GM21360 (cell line): ENCODE measurements around the gene INSL3.

Source experiments
- ATAC-seq: cut with Tn5 transposase; IDR thresholded peaks from one replicate; pipeline ENCODE4 v1.9.1; 2021; ENCODE audit warnings: mild to moderate bottlenecking, moderate library complexity; ENCODE audit not compliant: unreplicated experiment

The INSL3 gene

DNA sequence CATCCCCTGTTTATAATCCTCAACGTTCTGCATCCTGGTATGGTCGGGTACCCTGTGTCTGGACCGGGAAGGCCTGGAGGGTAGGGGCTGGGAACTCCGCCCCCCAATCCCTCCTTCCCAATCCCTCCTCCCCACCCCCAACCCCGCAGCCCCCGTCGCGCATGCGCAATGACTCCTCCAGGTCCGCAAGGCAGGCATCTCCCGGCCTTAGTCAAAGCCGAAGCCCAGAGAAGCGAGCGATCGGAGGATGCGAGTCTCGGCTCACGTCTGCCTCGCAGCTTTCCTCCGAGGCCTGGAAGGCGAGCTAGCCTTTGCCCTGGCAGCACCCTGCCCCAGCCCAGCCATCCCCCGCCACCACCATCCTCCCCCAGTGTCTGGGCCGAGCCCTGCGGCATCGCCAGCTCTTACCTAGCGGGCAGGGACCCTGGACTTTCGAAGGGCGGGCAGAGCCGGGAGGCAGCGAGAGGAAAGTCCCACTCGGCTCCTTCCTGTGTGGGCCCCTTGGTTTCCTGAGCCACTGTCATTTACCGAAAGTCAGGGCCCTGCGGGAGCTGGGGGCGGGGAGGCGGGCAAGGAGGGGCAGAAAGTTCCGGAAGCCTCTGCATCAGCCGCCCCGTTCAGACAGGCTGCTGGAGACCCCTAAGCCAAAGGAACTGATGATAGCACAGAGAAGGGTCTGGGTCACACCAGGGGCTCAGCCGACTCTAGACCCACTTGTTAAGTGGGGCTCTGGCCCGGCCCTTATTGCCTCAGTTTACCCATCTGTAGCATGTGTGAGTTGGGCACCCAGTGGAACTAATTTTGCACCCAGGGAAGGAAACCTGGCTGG lies 26.4 kb upstream of the INSL3 start, which contains the start of gene JAK3:
Gene JAK3, minus strand, starts transcription at position 445 of the 829 bp plus-strand sequence. CDS start 3,565 bp downstream, outside the sequence.
- no peak for ATAC-seq

DNA sequence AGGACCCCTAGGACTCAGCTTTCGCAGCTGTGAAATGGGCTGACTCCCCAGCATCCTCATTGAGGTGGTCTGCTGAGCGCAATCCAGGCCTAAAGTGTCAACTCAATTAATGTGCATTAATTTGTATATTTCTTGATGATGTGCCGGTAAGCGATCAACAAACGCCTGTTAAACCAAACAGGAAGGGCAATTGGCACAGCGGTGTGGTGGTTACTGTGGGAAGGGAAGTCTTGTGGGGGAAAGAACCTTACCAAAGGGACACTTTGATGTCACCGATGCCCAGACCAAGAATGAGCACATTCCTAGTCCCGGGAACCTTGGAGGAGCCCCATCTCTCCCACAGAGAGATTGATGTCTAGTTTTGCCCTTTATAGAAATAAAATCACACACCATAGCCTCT lies 24.8 kb upstream of the INSL3 start:
- ATAC-seq = no peak

DNA sequence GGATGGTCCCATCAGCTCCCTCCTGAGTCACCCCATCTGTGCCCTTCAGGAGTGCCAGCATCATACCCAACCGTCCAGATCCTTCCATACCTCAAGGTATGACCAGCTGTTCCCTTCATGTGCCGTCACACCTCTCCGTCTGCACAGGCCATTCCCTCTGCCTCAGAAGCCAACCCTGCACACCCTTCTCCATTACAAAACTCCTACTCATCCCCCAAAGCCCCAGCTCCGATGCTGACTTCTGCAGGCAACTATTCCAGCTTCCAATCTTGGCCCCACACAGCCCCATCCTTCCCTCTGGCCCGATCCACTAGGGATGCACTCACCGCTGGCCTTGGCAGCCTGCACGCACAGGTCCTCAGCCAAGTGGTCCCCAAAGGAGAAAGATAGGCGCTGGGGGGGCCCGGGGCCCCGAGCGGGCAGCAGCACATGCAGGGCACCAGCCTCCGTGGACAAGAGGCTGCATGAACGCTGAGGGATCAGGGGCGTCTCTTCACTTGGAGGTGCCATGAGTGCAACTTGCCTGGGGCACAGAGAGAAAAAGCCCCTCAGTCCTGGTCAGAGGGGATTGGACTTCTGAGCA lies 22.7 kb upstream of the INSL3 start:
- ATAC-seq = no peak

DNA sequence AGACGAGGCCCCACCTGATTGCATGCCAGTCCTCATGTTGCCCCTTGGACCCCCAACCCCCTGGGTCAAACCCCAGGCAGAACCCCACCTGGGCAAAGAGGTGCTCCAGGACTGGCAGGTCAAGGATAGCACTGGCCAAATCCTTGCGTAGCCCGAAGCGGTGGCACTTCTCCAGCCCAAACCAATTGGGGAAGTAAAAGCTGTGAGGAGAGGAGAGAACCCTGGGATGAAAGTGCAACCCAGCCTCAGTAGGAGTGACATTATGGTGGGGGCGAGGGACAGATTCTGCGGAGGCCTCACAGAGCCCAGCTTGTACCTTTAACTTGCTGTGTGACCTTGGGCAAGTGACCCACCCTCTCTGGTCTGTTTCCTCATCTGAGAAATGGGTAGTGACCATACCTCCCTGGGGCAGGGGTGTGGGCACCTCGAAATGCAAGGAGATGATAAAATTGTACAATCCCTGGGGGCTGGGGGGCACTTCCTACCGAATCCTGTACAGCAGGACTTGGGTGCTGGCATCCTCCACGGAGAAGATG lies 22.0 kb upstream of the INSL3 start:
- ATAC-seq = no peak

- ATAC-seq = no peak
Observed at GRCh38 chr19:17842663-17843291, 21.5 kb upstream of the INSL3 start.

DNA sequence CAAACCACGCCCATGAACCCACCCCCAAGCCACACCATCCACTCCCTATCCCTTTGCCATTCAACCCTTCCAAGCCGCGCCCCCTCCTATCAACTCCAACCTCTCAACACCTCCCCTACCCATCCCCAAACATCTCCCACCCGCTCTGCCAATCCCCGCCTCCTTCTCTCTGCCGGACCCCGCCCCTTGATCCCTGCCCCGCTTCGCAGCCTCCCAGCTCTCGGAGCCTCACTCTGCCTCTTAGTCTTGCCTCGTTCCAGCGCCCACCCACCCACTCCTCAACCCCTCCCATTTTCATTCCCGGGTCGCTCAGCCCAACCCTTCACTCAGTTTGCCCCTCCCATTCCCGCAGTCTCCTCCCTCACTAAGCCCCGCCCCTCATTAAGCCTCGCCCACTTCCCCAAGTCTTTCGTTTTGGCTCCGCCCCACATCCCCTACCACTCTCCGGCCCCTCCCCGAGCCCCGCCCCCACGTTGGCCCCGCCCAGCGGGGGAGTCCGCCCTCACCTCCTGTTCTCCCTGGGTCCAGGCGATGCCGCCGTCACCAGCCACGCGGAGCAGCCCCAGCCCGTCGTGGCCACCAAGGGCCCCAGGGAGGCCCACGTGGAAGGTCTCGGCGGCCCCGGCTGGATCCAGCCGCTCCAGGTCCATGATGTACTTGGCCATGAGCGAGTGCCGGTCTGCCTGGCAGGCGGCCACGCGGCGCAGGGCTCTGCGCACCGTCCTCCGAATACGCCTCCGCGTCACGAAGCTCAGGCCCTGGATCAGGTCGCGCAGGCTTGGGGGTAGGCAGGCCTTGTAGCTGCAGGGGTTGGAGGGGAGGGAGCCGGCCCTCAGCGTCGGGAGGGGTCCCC lies 20.7 kb upstream of the INSL3 start:
- no peak for ATAC-seq

DNA sequence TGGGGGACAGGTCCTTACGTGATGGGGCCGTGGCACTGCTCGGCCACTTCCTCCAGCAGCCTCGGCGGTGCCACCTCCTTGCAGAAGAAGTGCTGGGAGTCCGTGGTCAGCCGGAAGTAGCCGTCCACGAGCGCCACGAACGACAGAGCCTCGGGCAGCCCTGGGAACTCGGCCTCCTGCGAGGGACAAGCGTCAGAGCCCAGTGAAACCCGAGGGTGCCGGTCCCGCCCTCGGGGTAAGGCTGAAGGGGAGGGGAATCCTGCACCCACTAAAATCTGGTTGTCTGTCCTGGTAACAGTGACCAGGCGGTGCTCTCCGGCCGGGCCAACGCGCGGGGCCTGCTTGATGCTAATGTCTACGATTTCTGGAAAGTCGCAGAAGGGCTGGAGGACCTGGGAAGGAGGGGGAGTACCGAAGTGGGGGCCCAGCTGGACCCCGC lies 20.1 kb upstream of the INSL3 start:
- no peak for ATAC-seq

DNA sequence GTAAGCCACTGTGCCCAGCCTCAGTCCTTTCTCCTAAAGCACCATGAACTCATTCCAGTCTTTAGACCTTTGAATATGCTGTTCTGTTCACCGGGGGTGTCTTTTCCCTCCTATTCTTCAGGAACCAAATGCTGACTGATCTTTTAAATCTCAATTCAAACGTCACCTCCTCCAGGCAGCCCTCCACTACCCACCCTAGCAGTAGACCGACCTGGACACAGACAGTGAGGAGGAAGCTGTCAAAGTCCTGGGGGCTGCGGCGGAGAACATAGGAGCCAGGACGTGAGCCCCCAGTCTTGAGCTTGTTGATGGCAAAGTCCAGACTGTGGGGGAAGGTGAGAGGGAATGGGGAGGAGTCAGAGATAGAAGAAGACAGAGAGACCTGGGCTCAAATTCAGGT lies 18.7 kb upstream of the INSL3 start:
- ATAC-seq = no peak

- no peak for ATAC-seq
Observed at GRCh38 chr19:17837972-17838371, 16.7 kb upstream of the INSL3 start.

GRCh38 chr19:17836530-17836929 lies 15.2 kb upstream of the INSL3 start:
- no peak for ATAC-seq

DNA sequence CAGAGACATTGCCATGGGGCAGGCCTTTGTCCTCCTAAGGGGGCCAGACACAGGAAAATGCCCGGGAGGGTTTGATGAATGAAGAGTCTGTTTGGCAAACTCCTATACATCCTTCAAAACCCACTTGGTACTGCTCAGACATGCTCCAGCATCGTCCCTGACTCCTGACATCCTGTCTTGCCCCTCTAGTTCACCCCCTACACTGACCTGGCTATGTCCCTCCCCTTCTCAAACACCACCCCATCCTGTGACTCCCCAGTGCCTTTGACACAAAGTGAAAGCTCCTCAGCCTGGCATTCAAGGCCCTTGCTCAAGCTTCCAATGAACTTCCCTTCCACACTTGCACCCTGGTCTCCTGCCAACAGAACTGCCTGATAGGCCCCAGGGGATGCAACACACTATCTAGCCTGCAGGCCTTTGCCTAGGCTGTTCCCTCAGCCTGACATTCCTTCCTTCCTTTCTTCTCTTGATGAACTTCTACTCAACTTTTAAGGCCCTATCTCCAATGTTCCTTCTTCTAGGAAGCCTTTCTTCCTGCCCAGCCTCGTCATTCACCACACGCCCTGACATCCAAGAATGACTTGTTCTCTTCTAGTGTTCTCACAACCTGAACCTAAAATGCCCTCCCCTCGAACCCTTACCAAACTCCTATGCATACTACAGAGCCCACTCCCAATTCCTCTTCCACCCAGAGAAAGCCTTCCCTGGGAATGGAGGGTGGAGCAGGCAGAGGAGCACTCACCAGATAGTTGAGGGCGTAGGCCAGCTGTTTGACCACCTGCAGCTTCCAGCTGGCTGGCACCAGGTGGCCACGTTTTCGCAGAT lies 14.1 kb upstream of the INSL3 start:
- no peak for ATAC-seq

DNA sequence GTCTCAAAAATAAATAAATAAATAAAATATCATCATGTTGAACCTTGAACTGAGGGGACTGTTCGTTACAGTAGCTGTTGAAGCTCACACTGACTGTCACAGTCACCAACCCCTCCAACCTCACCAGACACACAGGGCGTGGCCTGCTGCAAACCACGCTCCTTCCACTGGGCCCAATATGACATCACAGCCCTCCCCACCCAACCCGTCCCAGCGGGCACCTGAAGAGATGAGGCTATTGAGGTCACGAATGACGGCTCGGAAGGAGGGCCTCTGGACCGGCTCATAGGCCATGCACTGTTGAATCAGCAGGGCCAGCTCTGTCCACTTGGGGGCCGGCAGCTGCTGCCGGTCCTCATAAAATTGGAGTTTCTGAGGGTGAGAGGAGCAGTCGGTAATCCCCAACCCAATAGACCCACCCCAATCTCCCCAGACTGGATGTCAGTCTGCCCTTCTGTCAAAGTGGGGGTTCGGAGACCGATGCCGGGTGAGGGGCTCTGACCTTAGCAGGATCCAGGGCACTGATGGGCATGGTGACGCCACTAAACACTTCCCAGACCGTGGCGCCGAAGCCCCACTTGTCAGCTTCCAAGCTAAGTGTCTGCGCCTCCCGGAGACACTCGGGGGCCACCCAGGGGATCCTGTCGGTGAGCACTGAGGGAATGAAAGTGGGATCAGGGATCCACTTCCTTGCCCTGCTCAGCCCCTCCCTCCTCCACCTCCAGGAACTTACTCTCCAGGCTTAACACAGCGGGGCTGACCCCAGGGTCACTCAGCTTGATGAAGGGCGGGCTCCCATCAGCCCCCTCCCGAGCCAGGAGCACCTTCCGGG lies 13.2 kb upstream of the INSL3 start:
- no peak for ATAC-seq

- ATAC-seq = no peak
Observed at GRCh38 chr19:17832443-17833208, 11.3 kb upstream of the INSL3 start.

DNA sequence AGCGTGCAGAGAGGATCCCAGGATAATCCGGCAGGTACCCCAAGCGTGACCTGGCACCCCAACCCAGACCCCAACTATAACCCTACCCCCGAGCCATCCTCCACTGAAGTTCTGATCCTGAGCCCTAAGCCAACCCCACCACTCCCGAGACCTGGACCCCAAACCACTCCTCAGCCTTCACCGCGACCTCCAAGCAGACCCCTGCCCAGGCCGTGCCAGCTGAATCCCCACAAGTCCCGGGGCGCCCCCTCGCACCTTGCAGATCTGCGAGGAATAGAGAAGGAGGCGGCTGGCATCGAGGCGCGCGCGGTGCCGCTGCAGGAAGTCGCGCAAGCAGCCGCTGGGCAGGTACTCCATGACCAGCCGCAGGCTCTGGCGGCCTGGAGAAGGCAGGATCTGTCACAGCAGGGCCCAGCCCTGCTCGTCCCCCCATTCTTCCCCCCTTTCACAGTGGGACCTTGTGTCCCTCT lies 10.1 kb upstream of the INSL3 start:
- ATAC-seq = no peak

DNA sequence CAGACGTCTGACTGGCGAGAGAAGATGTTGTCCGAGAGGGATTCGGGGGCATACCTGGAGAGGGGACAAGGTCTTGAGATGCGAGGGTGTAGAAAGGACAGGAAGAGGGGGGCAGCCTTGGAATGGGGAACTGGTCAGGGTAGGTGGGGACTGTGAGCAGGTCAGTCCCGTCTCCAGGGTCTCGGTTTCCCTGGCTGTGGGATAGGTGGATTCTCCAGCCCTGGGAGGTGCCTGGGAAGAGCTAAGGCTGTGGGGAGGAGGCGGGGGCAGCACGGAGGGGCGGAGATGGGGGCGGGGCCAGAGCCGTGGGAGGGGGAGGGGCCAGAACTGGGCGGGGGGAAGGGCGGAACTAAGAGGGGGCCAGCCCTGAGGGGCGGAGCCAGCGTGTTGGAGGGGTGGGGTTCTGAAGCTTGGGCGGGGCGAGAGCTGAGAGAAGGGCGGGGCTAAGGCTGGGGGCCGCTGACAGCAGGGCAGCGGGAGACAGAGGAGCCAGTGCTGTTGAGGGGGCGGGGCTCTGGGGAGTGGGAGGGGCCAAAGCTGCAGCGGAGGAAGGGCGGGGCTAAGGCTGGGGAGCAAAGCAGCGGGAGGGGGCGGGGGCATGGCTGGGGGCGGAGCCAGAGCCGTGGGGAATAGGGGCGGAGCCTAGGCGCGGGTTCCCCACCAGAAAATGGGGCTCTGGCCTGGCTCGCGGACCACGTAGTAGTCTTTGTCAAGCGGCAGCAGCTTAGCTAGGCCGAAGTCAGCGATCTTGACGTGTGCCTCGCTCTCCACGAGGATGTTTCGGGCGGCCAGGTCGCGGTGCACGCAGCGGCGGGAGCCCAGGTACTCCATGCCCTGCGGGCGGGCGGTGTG lies 9.5 kb upstream of the INSL3 start:
- ATAC-seq = no peak

DNA sequence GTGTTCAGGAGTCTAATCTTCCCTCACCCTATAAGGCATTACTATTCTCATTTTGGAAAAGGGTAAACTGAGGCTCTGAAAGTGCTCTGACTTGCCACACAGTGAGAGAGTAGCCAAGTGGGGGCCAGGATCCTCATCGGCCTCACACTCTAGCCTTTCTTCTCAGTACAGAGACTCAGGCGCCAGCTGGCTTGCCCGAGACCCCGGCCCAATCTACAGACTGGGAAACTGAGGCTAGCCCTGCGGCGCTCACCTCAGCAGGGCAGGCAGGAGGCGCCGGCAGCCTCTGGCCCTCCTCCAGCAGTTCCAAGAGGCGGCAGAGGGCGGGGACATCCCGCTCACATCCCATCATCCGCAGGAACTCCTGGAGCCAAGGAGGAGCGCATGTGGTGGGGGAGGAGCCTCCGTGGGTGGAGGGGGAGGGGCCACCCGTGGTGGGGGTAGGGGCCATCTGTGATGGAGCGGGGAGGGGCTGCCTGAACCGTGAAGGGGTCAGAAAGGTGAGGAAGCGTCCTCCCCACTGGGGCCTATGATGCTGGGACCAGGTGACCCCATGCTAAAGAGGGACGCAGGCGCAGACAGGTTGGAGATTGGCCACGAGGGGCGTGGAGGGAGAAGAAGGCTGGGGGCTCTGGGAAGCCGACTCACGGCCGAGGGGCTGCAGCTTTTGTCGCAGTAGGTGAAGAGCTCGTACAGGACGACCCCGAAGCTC lies 8.7 kb upstream of the INSL3 start:
- ATAC-seq = no peak
